Fibroblast of skin of right quadriceps (primary cell): ENCODE results near the gene MAD2L1BP.
"Not testable (repeated sequence)": the region's sequence is repeated elsewhere in the genome, so short reads cannot be mapped to it uniquely, and the experiment has no call there.

Source experiments
- DNase-seq: peaks from one replicate; pipeline ENCODE4 v3.0.0-alpha.2; 2013

The MAD2L1BP gene

GRCh38 chr6:43635387-43636307 lies at the start of gene MAD2L1BP:
Gene MAD2L1BP (plus strand): TSS chr6:43635840. CDS start chr6:43635876, 36 bp downstream.
- DNase-seq, result peak; percentile 75

GRCh38 chr6:43588194-43588593 lies 47.4 kb upstream of the MAD2L1BP start:
- DNase-seq, result no peak

DNA sequence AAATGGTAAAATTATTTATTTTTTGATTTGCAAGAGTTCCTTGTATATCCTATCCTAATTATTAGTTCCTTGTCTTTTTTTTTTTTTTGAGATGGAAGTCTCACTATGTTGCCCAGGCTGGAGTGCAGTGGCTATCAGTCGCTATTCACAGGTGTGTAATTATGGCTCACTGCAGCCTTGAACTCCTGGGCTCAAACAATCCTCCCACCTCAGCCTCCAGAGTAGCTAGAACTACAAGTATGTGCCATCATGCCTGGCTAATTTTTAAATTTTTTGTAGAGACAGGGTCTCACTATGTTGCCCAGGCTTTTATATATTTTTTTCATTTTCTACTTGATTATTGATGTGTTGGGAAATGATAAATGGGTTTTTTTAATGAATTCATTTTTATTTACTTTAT lies 46.1 kb upstream of the MAD2L1BP start:
- not testable (repeated sequence) for DNase-seq

GRCh38 chr6:43593938-43594337 lies 41.7 kb upstream of the MAD2L1BP start:
- no peak for DNase-seq

DNA sequence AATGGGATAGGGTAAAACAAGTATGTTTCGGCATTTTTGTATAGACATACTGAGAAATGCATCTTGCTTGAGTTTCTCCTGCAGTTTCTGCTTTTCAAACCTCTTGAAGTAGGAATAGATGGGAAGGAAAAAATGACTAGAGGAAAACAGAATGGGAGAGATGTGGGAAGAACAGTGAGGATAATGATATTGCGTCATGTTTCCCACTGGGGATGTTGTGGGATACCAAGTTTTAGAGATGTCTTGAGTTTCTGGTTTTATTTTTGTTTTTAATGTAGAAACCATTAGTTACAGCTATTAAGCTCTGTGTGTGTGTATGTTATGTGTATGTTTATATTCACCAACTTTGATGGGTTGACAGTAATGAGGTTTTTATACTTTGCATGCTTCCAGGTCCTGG lies 35.0 kb upstream of the MAD2L1BP start:
- no peak for DNase-seq

- peak; percentile 77 for DNase-seq
Measured at GRCh38 chr6:43604174-43604573, 31.5 kb upstream of the MAD2L1BP start.

DNA sequence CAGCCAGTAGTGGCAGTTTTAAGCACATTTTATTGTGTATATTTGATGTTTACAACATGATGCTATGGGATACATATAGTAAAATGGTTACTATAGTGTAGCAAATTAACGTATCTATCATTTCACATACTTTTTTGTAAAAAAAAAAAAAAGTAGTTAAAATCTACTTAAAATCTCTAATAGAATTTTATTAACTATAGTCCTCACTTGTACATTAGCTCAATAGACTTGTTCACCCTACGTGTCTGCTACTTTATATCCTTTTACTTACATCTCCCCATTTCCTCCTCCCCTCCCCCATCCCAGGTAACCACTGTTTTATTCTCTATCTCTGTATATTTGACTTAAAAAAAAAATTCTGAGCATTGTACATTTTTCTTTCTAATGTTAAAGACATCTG lies 29.6 kb upstream of the MAD2L1BP start:
- no peak for DNase-seq

DNA sequence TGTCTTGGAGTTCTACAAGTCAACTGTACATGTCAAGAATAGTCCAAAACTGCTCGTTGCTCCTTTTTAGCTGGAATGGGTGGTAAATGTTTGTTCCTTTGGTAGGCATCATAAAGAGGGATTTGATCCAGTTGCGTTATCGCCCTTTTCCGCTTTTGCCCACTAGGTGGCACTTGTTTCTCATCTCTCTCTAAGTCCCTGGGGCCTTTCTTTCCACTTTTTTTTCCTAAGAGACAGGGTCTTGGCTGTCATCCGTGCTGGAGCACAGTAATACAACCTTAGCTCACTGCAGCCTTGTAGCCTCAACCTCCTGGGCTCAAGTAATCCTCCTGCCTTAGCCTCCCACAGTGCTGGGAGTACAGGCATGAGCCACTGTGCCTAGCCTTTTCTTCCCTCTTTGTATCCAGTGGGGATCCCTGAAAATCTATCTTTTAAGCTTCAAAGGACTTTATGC lies 27.3 kb upstream of the MAD2L1BP start:
- DNase-seq, result peak; percentile 75

DNA sequence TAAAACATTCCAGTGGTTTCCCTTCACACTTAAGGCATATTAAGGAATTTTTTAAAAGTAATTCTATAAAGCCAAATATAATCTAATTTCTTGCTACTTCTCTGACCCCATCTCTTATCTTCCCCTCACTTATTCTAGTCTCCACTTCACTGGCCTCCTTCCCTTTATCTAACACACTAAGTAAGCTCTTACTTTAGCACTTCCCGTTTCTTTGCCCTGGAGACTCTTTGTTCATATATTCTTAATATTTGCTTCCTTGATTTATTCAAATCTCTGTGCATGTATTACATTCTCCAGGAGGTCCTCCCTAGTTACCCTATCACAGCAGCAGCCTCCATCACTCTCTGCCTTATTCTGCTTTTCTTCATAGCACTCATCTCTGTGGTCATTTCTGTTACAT lies 26.8 kb upstream of the MAD2L1BP start:
- no peak for DNase-seq

GRCh38 chr6:43609402-43609801 lies 26.2 kb upstream of the MAD2L1BP start:
- no peak for DNase-seq

DNA sequence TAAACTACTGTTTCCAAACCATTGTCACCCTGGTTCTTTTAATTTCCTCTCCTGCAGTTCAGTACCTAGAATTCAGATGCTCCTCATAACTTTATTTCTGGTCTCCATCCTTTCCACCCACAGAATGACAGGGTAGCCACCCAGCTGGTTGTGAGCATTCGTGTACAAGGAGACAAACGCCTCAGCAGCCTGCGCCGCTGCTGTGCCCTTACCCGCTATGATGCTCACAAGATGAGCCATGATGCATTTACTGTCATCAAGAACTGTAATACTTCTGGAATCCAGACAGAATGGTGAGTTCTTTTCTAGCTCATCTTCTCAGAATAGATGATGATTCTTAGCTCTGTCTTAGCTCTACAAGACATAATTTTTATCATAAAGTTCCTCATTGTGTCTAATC lies 25.2 kb upstream of the MAD2L1BP start:
- DNase-seq, result no peak

DNA sequence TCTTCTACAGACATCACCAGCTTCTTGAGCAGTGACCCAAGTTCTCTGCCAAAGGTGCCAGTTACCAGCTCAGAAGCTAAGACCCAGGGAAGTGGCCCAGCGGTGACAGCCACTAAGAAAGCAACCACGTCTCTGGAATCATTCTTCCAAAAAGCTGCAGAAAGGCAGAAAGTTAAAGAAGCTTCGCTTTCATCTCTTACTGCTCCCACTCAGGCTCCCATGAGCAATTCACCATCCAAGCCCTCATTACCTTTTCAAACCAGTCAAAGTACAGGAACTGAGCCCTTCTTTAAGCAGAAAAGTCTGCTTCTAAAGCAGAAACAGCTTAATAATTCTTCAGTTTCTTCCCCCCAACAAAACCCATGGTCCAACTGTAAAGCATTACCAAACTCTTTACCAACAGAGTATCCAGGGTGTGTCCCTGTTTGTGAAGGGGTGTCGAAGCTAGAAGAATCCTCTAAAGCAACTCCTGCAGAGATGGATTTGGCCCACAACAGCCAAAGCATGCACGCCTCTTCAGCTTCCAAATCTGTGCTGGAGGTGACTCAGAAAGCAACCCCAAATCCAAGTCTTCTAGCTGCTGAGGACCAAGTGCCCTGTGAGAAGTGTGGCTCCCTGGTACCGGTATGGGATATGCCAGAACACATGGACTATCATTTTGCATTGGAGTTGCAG lies 21.8 kb upstream of the MAD2L1BP start:
- DNase-seq, result no peak

- no peak for DNase-seq
Measured at GRCh38 chr6:43614396-43614730, 21.3 kb upstream of the MAD2L1BP start.

DNA sequence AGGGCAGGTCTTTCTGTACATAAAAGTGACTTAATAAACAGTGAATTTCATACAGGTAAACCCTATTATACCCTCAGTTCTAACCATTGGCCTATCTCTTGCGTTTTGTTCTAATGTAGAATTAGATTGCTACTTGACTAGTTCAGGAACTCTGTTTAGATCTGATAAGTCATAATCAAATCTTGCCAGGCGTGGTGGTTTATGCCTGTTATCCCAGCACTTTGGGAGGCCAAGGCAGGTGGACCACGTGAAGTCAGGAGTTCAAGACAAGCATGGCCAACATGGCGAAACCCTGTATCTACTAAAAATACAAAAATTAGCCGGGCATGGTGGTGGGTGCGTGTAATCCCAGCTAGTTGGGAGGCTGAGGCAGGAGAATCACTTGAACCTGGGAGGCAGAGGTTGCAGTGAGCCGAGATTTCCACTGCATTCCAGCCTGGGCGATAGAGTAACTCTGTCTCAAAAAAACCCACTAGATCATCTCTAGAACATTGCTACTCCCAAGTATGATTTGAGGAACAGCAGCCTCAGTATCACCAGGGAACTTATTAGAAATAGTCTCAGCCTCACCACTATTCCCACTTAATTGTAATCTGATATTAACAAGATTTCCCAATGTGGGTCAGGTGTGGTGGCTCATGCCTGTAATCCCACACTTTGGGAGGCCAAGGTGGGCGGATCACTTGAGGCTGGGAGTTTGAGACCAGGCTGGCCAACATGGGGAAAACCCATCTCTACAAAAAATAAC lies 18.7 kb upstream of the MAD2L1BP start:
- DNase-seq, result no peak

- DNase-seq, result no peak
Measured at GRCh38 chr6:43621078-43621835, 14.4 kb upstream of the MAD2L1BP start.

DNA sequence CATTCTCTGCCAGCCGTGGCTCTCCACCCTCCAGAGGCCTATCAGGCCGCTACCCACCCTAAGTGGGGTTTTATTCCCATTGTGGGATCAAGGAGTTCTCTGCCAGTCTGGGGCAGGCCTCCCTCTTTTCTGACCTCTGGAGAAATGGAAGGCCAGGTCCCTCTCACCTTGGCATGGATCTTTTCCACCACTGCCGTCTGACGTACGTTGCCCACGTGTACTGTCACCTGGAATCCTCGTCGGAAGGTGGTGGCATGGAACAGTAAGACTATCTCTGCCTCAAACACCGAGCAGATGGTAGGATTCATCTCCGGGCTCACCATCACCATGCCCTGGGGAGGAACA lies 13.8 kb upstream of the MAD2L1BP start:
- no peak for DNase-seq

GRCh38 chr6:43622541-43622940 lies 13.1 kb upstream of the MAD2L1BP start:
- no peak for DNase-seq

DNA sequence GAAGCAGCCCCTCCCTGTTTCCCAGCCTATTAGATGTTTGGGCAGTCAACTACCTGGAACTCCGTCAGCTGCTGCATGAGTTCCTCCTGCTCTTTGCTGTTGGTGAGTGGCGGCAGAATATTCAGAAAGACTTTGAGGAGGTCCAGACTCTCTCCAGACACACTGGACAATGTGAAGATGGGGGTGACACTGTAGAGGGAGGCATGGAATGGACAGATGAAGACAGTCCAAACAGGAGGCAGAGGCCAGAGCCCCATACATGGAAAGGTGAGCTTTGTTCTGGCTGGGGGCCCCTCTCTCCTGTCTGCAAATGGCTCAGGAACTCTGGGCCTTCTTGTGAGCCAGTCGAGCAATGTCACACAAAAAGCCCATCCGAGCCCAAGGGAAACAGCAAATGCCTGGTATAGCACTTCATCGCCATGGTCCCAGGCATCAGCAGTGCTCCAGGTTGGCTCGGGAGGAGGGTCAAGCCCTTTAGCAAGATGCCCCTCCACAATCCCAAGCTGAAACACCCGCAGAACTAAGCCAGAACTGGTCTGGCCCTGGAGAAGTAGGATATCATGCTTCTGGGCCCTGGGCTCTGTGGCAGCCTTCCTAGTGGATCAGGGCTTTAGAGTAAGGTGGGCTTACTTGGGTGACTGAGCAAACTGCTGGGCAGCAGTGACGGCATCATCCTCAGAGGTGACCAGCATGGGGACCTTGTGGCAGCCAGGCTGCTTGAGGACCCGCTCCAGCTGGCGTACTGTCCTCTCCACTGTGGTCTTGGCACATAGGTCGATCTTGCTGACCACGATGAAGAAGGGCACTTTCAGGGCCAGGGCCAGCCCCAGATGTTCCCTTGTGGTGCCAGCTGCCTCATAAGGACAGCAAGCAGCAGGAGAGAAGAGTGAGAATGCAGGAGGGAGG lies 11.5 kb upstream of the MAD2L1BP start:
- DNase-seq, result no peak

GRCh38 chr6:43624786-43625288 lies 10.8 kb upstream of the MAD2L1BP start:
- no peak for DNase-seq

DNA sequence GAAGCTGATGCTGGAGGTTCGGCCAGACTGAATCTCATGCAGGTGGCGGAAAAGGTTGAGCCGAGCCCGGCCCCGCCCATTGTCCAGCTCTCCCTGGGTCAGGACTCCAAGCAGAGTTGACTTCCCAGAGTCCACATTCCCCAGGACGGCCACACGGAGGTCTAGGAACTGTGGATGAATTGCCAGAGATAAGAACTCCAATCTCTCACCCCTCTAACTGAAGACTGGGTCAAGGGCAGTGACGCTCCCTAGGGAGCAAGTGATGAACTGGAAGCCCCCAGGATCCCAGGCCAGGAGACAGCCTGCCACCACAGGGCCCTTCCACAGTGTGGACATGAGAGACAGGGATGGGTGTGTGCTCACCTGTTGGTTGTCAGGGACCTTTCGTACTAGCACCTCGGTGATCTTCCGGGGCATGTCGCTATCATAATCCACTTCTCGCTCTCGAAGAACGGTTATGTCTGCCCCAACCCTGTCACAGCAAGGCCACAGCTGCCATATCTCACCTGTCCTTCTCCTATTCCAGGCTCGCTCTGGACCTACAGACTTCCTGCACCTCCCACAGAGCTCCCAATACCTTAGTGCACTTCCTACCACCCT lies 10.1 kb upstream of the MAD2L1BP start:
- DNase-seq, result no peak
